Testis (tissue), 3 donors: ENCODE measurements around the gene SEMA3C. TPM values are rescaled to one million over a fixed set of nuclear protein-coding genes. Genes with fewer than 3 reads are reported as not detected.

Source experiments
- DNase-seq: peaks from one replicate; pipeline ENCODE4 v3.0.0-alpha.2; 2019
- H3K27ac ChIP-seq, 2 donors: fragments of 200-600 bp; sonication (generic); one replicate each; pipeline ENCODE4 v1.5.1; 2019
- H3K27me3 ChIP-seq: fragments of 200-600 bp; sonication (generic); one replicate; pipeline ENCODE4 v1.5.1; 2019
- H3K36me3 ChIP-seq: fragments of 200-600 bp; sonication (generic); one replicate; pipeline ENCODE4 v1.5.1; 2017; ENCODE audit warnings: low read depth; ENCODE audit errors: missing control alignments
- H3K4me1 ChIP-seq: fragments of 200-600 bp; sonication (generic); one replicate; pipeline ENCODE4 v1.5.1; 2019
- H3K4me3 ChIP-seq, 2 donors: fragments of 200-600 bp; sonication (generic); one replicate each; pipeline ENCODE4 v1.5.1; 2017 to 2019
- H3K9me3 ChIP-seq: fragments of 200-600 bp; sonication (generic); one replicate; pipeline ENCODE4 v1.5.1; 2017
- CTCF ChIP-seq, 3 experiments: fragments of 450-650 bp in 2 of 3; fragments of 200-600 bp in 1 of 3; sonication (generic) in 1 of 3; IDR thresholded peaks; one replicate each; pipeline ENCODE4 v1.5.1; 2016 to 2019; ENCODE audit warnings: antibody characterized with exemption in 3 of 3, mild to moderate bottlenecking in 2 of 3, moderate library complexity in 1 of 3
- POLR2A ChIP-seq: fragments of 450-650 bp; IDR thresholded peaks from one replicate; pipeline ENCODE4 v1.6.1; 2017; ENCODE audit warnings: antibody characterized with exemption, mild to moderate bottlenecking, moderate library complexity
- WGBS, 2 donors: methylation state at CpG; one replicate each; pipeline ENCODE4 v1.1.5; 2018; 5-methylcytosine and 5-hydroxymethylcytosine counted together
- intact Hi-C: fragments of 100-400 bp; cut with DNase I; formaldehyde crosslinking; loops from one replicate; pipeline ENCODE4 v1.15.1; 2023; ENCODE audit warnings: low total_unique reads
- polyA plus RNA-seq: library from polyadenylated mRNA; stranded (reverse); fragments of 350-450 nt; fragmentation: Illumina TruSeq; extraction: RNeasy Lipid Tissue Mini Kit (QIAGEN cat#74804); gene quantifications from one replicate; pipeline ENCODE4 v1.2.3, GENCODE V29; 2014; ENCODE audit warnings: low read depth, low replicate concordance; ENCODE audit not compliant: insufficient read depth
- total RNA-seq, 2 donors: library from RNA; depleted of rRNA; stranded (reverse); fragments of >200 nt; gene quantifications; one replicate each; pipeline ENCODE4 v1.2.3, GENCODE V29; 2016

SEMA3C gene
- total and polyA plus RNA-seq, 3 donors from 2014 or later = 23.1 to 113 (median 78.8) TPM

DNA sequence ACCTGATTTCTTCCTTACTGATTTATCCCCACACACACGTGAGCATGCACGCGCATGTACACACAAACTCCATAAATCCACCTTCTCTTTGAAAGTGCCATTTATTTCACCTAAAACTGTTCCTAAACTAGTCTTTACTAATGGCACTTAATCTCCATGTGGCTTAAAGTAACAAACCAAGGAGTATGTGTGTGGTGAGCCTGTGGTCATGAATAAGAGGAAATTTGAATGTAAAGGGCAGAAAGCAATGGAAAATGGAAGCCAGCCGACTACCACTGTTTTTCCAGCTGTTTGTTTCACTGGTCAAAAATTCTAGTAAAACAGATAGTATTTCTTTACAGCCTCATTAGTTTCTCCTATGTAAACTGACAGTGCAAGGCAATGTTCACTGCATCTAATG lies 23.8 kb downstream of the SEMA3C start:
- no peaks in the 10 kb centered on the region for H3K9me3 ChIP-seq
- H3K27me3 ChIP-seq = no peaks in the 10 kb centered on the region
- 88 to 90% methylated on average over 4 of the region's 4 CpGs for WGBS, 2 donors
- TF ChIP-seq CTCF (IDR thresholded peaks at IDR 0.05) (no peak), POLR2A (no peak)
- no peak for DNase-seq
- intact Hi-C loops = no loop called here
- H3K4me1 ChIP-seq = no peaks in the 10 kb centered on the region
- no peak overlapping the region for H3K27ac ChIP-seq
- H3K36me3 ChIP-seq = no peaks in the 10 kb centered on the region
- no peak overlapping the region for H3K4me3 ChIP-seq

GRCh38 chr7:80891259-80891544 lies 27.6 kb downstream of the SEMA3C start:
- no peaks in the 10 kb centered on the region for H3K9me3 ChIP-seq
- no peaks in the 10 kb centered on the region for H3K27me3 ChIP-seq
- TF ChIP-seq CTCF (IDR thresholded peaks at IDR 0.05) = no peak
- TF ChIP-seq POLR2A = no peak
- no peaks in the 10 kb centered on the region for H3K36me3 ChIP-seq
- no peak for DNase-seq
- intact Hi-C loops = no loop called here
- no peak overlapping the region for H3K4me3 ChIP-seq
- H3K4me1 ChIP-seq = no peaks in the 10 kb centered on the region
- H3K27ac ChIP-seq = no peak overlapping the region
- WGBS, 2 donors = 91 to 98% methylated on average over 3 of the region's 3 CpGs

DNA sequence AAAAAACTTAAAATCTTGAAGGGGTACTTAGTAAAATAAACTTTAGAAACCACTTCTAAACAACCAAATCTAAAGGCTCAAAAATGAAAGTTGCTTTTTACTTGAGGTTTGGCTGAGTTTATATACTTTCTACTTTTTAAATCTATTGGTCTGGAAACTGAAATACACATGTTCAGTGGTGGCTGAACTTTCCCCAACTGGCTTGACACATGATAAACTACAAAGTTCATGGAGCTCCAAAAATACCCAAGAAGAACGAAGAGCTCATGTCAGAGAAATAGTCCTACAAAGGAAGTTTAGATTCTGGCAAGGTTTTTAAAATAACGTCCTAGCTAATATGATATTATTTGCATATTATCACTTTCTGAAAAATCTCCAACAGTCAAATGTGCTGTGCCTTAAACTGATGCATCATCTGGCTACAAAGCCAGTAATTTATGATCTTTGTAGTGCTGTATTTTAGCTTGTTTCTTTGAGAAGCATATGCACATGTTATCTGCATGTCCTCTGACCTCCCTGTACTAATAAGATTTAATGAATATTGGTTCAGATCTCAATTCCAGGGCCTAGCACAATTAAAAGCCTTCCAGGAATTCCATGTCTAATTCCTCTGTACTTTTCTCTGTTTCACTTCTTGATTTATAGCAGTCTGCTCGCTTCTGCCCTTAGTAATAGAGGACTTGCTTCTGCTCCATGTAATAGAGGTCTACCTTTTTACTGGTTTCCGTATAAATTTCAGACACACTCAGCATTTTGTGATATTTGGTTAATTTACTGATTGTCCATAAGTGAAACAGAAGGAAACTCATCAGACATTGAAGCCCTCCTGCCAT lies 28.2 kb downstream of the SEMA3C start:
- WGBS, 2 donors = 42 to 55% methylated on average over 4 of the region's 4 CpGs
- H3K27ac ChIP-seq = no peak overlapping the region
- no peak for TF ChIP-seq CTCF (IDR thresholded peaks at IDR 0.05)
- no peak for TF ChIP-seq POLR2A
- no peaks in the 10 kb centered on the region for H3K27me3 ChIP-seq
- no peaks in the 10 kb centered on the region for H3K9me3 ChIP-seq
- H3K4me1 ChIP-seq = no peaks in the 10 kb centered on the region
- H3K4me3 ChIP-seq = no peak overlapping the region
- intact Hi-C loops = no loop called here
- no peak for DNase-seq
- no peaks in the 10 kb centered on the region for H3K36me3 ChIP-seq

GRCh38 chr7:80889525-80889924 lies 29.3 kb downstream of the SEMA3C start:
- 93 to 98% methylated on average over 1 of the region's 1 CpG for WGBS, 2 donors
- DNase-seq = no peak

More at GRCh38 chr7:80889525-80889924, 29.3 kb downstream of the SEMA3C start:
- TF ChIP-seq POLR2A (no peak), CTCF (IDR thresholded peaks at IDR 0.05) (no peak)
- no peaks in the 10 kb centered on the region for H3K27me3 ChIP-seq
- H3K9me3 ChIP-seq = no peaks in the 10 kb centered on the region
- H3K36me3 ChIP-seq = no peaks in the 10 kb centered on the region
- no peak overlapping the region for H3K27ac ChIP-seq
- H3K4me1 ChIP-seq = no peaks in the 10 kb centered on the region
- intact Hi-C loops = no loop called here
- H3K4me3 ChIP-seq = no peak overlapping the region
